ENCODE measurements around the gene COL4A4.

The COL4A4 gene

DNA sequence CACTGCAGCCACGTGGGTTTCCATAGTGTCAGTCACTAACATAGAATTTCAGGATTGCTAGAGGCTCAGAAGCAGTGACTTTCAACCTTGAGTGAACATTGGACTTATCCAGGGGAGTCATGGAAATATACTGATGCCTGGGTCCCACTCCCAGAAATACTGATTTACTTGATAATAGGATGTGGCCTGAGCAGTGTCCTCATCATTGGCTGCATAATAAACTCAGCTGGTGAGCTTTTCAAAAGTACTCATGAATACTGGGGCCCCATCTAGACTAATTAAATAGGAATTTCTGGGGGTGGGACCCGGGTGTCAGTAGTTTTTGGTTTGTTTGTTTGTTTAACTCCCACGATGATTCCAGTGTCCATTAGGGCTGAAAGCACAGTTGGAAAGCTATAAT lies 141.4 kb downstream of the COL4A4 start (continued):
- TF ChIP-seq AEBP2 (tag by site-specific recombination; IDR thresholded peaks at IDR 0.05; ENCODE audit: borderline replicate concordance) = no peak
- TF ChIP-seq MYNN (tag by site-specific recombination; IDR thresholded peaks at IDR 0.05; ENCODE audit: borderline replicate concordance) = no peak
- TF ChIP-seq ZBTB8A (tag by site-specific recombination; IDR thresholded peaks at IDR 0.05) = no peak
- TF ChIP-seq KLF10 (tag by site-specific recombination; IDR thresholded peaks at IDR 0.05) = no peak
- no peak for TF ChIP-seq ZNF23 (tag by site-specific recombination; IDR thresholded peaks at IDR 0.05; ENCODE audit: borderline replicate concordance)
- TF ChIP-seq, protein P1, sequence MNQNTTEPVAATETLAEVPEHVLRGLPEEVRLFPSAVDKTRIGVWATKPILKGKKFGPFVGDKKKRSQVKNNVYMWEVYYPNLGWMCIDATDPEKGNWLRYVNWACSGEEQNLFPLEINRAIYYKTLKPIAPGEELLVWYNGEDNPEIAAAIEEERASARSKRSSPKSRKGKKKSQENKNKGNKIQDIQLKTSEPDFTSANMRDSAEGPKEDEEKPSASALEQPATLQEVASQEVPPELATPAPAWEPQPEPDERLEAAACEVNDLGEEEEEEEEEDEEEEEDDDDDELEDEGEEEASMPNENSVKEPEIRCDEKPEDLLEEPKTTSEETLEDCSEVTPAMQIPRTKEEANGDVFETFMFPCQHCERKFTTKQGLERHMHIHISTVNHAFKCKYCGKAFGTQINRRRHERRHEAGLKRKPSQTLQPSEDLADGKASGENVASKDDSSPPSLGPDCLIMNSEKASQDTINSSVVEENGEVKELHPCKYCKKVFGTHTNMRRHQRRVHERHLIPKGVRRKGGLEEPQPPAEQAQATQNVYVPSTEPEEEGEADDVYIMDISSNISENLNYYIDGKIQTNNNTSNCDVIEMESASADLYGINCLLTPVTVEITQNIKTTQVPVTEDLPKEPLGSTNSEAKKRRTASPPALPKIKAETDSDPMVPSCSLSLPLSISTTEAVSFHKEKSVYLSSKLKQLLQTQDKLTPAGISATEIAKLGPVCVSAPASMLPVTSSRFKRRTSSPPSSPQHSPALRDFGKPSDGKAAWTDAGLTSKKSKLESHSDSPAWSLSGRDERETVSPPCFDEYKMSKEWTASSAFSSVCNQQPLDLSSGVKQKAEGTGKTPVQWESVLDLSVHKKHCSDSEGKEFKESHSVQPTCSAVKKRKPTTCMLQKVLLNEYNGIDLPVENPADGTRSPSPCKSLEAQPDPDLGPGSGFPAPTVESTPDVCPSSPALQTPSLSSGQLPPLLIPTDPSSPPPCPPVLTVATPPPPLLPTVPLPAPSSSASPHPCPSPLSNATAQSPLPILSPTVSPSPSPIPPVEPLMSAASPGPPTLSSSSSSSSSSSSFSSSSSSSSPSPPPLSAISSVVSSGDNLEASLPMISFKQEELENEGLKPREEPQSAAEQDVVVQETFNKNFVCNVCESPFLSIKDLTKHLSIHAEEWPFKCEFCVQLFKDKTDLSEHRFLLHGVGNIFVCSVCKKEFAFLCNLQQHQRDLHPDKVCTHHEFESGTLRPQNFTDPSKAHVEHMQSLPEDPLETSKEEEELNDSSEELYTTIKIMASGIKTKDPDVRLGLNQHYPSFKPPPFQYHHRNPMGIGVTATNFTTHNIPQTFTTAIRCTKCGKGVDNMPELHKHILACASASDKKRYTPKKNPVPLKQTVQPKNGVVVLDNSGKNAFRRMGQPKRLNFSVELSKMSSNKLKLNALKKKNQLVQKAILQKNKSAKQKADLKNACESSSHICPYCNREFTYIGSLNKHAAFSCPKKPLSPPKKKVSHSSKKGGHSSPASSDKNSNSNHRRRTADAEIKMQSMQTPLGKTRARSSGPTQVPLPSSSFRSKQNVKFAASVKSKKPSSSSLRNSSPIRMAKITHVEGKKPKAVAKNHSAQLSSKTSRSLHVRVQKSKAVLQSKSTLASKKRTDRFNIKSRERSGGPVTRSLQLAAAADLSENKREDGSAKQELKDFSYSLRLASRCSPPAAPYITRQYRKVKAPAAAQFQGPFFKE (tag by site-specific recombination; IDR thresholded peaks at IDR 0.05; ENCODE audit: borderline replicate concordance) = no peak
- TF ChIP-seq, protein P2, sequence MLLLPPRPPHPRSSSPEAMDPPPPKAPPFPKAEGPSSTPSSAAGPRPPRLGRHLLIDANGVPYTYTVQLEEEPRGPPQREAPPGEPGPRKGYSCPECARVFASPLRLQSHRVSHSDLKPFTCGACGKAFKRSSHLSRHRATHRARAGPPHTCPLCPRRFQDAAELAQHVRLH (tag by site-specific recombination; IDR thresholded peaks at IDR 0.05) = no peak

DNA sequence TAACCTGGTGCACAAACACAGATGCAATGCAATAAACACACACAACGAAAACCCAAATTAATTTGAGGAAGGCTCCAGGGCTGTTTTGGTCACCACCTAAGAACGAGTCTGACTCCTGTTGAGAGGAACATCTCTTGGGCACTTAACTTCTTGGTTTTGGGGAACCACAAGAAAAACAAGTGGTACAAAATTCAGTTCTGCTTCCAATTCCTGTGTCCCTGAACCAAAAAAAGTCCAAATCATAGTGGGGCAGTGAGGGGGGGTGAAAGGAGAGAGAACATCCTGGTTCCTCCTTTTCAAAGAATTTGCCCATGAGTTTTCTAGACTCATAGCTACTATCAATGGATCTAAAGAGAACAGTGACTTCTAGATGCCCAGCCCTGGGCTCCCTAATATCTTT lies 143.6 kb downstream of the COL4A4 start:
- Histone ChIP-seq H3K36me3 (ENCODE audit: control insufficient read depth in 2 of 2, insufficient read depth in 1 of 2, low read length in 2 of 2) (no peaks in the 10 kb centered on the region; a peak in 1 of 3 replicates), H3K4me3 (ENCODE audit: low read depth, low read length) (no peak overlapping the region), H3K27ac (ENCODE audit: extremely low read depth, low read depth, low read length) (no peak overlapping the region), H3K9me3 (ENCODE audit: control insufficient read depth, insufficient read depth, low read depth, low read length) (no peaks in the 10 kb centered on the region), H3K4me1 (ENCODE audit: control insufficient read depth, insufficient read depth, low read length) (no peaks in the 10 kb centered on the region)
- ChIA-PET POLR2A (no interaction called here), CTCF (interaction anchor here (1.3 kb wide), 1 partner anchor 13 kb away, joined by 3 read pairs; no protein-coding TSS in a partner anchor)
- TF ChIP-seq ZNF776 (tag by site-specific recombination; IDR thresholded peaks at IDR 0.05; ENCODE audit: borderline replicate concordance) (no peak), ZXDB (tag by site-specific recombination; IDR thresholded peaks at IDR 0.05) (no peak), PRDM1 (tag by site-specific recombination; IDR thresholded peaks at IDR 0.05) (no peak), ZNF571 (tag by site-specific recombination; IDR thresholded peaks at IDR 0.05) (no peak), ZBTB20 (tag by site-specific recombination; IDR thresholded peaks at IDR 0.05) (no peak), PBX3 (CRISPR knock-in tag; IDR thresholded peaks at IDR 0.05) (no peak)
- TF ChIP-seq, protein P3, sequence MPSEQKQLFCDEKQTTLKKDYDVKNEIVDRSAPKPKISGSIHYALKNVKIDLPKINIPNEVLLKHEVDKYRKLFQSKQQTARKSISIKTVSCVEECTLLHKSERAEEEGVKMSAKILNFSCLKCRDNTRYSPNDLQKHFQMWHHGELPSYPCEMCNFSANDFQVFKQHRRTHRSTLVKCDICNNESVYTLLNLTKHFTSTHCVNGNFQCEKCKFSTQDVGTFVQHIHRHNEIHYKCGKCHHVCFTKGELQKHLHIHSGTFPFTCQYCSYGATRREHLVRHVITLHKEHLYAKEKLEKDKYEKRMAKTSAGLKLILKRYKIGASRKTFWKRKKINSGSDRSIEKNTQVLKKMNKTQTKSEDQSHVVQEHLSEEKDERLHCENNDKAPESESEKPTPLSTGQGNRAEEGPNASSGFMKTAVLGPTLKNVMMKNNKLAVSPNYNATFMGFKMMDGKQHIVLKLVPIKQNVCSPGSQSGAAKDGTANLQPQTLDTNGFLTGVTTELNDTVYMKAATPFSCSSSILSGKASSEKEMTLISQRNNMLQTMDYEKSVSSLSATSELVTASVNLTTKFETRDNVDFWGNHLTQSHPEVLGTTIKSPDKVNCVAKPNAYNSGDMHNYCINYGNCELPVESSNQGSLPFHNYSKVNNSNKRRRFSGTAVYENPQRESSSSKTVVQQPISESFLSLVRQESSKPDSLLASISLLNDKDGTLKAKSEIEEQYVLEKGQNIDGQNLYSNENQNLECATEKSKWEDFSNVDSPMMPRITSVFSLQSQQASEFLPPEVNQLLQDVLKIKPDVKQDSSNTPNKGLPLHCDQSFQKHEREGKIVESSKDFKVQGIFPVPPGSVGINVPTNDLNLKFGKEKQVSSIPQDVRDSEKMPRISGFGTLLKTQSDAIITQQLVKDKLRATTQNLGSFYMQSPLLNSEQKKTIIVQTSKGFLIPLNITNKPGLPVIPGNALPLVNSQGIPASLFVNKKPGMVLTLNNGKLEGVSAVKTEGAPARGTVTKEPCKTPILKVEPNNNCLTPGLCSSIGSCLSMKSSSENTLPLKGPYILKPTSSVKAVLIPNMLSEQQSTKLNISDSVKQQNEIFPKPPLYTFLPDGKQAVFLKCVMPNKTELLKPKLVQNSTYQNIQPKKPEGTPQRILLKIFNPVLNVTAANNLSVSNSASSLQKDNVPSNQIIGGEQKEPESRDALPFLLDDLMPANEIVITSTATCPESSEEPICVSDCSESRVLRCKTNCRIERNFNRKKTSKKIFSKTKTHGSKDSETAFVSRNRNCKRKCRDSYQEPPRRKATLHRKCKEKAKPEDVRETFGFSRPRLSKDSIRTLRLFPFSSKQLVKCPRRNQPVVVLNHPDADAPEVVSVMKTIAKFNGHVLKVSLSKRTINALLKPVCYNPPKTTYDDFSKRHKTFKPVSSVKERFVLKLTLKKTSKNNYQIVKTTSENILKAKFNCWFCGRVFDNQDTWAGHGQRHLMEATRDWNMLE (tag by site-specific recombination; conservative IDR thresholded peaks at IDR 0.05; ENCODE audit: low read depth) = no peak

Data from HEK293 (cell line).